HFFc6 (cell line): ENCODE results near the gene AP1G2. TPM values are rescaled to one million over a fixed set of nuclear protein-coding genes. Genes with fewer than 3 reads are reported as not detected.

Experiments
- DNase-seq: peaks from one replicate; pipeline ENCODE4 v3.0.0-alpha.2; 2018
- H3K27ac Mint-ChIP-seq: 2 replicates; pipeline ENCODE4 v1.8.0; 2020; ENCODE audit warnings: mild to moderate bottlenecking, mixed read lengths
- H3K27me3 Mint-ChIP-seq: 2 replicates; pipeline ENCODE4 v1.8.0; 2021; ENCODE audit warnings: mild to moderate bottlenecking, moderate library complexity, mixed read lengths; ENCODE audit not compliant: insufficient read depth
- H3K36me3 Mint-ChIP-seq: 2 replicates; pipeline ENCODE4 v1.8.0; 2021; ENCODE audit warnings: low read depth, mixed read lengths
- H3K4me1 Mint-ChIP-seq: 2 replicates; pipeline ENCODE4 v1.8.0; 2020; ENCODE audit warnings: low read depth, mixed read lengths
- H3K4me3 Mint-ChIP-seq: 2 replicates; pipeline ENCODE4 v1.8.0; 2020; ENCODE audit warnings: mild to moderate bottlenecking, moderate library complexity, mixed read lengths
- H3K9me3 Mint-ChIP-seq: 2 replicates; pipeline ENCODE4 v1.8.0; 2020; ENCODE audit warnings: mild to moderate bottlenecking, mixed read lengths
- total RNA-seq, 6 experiments: library from RNA; stranded (reverse); fragmentation: NEBNext Ultra II Directional; extraction: Animal tissue kit (Norgen Biotek cat#: 25700); gene quantifications; 2 replicates in 1 of 6; 3 replicates in 5 of 6; pipeline ENCODE4 v1.2.3, GENCODE V29; 2021
- TF ChIP-seq, protein P1 (sequence below): fragments of 200-600 bp; sonication (generic); IDR thresholded peaks from 2 replicates; pipeline ENCODE4 v1.5.0; 2021; ENCODE audit warnings: antibody characterized with exemption, mild to moderate bottlenecking

AP1G2 gene
- total RNA-seq, 6 experiments from 2014 or later: 1.6 to 8.3 (median 2.2) TPM

DNA sequence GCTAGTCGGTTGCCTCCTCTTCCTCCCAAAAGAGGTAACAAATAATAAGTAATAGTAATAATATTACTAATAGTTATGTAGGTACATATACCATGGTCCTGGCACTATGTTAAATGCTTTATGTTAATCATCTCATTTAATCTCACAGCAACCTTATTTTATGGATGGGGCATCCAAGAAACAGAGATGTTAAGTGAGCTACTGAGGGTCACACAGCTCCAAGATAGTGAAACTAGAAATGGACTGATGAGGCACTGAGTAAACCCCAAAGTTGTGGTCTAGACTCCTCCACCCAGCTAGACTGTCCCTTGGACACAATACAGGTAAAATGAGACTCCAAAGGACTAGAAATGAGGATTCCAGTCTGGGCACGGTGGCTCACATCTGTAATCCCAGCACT is 31.1 kb downstream of the AP1G2 start:
- TF ChIP-seq, protein P1, sequence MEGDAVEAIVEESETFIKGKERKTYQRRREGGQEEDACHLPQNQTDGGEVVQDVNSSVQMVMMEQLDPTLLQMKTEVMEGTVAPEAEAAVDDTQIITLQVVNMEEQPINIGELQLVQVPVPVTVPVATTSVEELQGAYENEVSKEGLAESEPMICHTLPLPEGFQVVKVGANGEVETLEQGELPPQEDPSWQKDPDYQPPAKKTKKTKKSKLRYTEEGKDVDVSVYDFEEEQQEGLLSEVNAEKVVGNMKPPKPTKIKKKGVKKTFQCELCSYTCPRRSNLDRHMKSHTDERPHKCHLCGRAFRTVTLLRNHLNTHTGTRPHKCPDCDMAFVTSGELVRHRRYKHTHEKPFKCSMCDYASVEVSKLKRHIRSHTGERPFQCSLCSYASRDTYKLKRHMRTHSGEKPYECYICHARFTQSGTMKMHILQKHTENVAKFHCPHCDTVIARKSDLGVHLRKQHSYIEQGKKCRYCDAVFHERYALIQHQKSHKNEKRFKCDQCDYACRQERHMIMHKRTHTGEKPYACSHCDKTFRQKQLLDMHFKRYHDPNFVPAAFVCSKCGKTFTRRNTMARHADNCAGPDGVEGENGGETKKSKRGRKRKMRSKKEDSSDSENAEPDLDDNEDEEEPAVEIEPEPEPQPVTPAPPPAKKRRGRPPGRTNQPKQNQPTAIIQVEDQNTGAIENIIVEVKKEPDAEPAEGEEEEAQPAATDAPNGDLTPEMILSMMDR: no peak
- no peak for DNase-seq
- H3K36me3 Mint-ChIP-seq: no peaks in the 10 kb centered on the region
- peaks cover 16% of the 10 kb centered on the region for H3K27me3 Mint-ChIP-seq
- peaks cover 20% of the 10 kb centered on the region for H3K4me1 Mint-ChIP-seq
- no peak overlapping the region for H3K27ac Mint-ChIP-seq
- H3K4me3 Mint-ChIP-seq: no peak overlapping the region
- no peaks in the 10 kb centered on the region for H3K9me3 Mint-ChIP-seq

DNA sequence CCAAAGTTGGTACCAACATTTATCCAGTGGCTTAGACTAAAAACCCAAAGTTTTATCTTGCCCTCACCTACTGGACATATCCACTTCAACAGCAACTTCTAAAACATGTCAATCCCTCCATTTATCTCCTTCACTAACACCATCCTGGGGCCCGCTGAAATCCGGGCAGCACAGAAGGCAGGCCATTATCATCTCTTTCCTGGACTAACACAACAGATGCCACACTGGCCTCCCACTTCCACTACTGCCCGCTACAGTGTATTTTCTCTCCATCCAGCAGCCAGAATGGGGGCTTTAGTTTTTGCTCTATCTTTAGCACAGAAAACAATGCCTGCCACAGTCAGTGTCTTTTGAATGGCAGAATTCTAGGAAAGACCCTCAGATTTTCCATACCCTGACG is 31.6 kb downstream of the AP1G2 start:
- peaks cover 16% of the 10 kb centered on the region for H3K27me3 Mint-ChIP-seq
- no peak overlapping the region for H3K4me3 Mint-ChIP-seq
- no peaks in the 10 kb centered on the region for H3K9me3 Mint-ChIP-seq
- H3K27ac Mint-ChIP-seq: no peak overlapping the region
- TF ChIP-seq, protein P1: no peak
- H3K4me1 Mint-ChIP-seq: peaks cover 20% of the 10 kb centered on the region
- H3K36me3 Mint-ChIP-seq: no peaks in the 10 kb centered on the region
- DNase-seq: no peak

DNA sequence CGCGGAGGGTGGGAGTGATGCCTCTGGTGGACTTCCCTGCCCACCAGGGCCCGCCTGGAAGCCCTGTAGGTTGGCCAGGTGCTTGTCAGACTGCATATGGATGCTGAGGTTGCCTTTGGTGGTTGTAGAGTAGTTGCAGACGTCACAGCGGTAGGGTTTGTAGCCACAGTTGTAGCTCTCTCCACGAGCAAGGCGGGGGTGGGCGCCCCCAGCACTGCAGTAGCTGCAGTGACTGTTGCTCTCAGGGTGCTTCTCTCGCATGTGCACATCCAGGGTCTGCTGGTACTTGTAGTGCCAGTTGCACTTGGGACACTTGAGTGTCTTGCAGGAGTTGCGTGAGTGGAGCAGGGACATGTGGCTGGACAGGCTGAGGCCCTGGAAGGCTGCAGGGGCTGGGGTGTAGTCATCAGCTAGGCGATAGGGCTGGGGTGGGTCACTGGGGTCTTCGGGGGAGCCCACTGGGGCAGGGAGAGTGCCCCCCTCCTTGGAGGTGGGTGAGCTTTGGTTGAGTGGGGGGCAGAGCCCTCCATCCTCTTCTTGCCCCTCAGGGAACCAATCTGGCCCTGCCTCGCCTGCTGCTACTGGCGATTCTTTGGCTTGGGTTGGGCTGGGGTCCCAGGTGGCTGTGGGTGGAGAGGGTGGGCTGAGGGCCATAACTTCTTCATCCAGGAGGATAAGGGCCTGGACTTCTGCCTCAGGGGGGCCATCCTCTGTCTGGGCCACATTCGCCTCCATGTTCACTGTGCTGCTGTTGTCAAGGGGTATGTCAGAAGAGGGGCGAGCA is 33.7 kb downstream of the AP1G2 start:
- no peak overlapping the region for H3K27ac Mint-ChIP-seq
- H3K4me1 Mint-ChIP-seq: peaks cover 11% of the 10 kb centered on the region
- H3K9me3 Mint-ChIP-seq: no peaks in the 10 kb centered on the region
- H3K27me3 Mint-ChIP-seq: peaks cover 23% of the 10 kb centered on the region
- no peaks in the 10 kb centered on the region for H3K36me3 Mint-ChIP-seq
- DNase-seq: no peak
- H3K4me3 Mint-ChIP-seq: no peak overlapping the region
- TF ChIP-seq, protein P1: no peak

DNA sequence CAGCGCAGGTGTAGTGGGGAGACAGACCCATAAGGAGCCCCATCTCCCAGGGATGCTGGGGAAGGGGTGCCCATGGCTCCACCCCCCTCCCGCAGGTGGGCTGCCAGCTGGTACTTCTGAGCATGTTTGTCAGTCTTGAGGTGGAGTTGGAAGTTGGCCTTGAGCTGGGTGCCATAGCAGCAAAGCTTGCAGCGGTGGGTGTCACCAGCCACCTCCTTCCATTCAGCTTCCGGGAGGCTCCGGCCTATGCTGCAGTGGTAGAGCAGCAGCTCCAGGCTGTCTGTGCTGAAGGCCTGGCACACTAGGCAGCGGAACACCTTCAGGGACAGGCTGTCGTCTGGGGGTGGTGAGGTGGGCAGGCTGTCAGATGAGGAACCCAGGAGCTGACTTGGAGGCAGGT is 34.9 kb downstream of the AP1G2 start:
- Mint-ChIP-seq H3K27me3 (peaks cover 23% of the 10 kb centered on the region), H3K9me3 (no peaks in the 10 kb centered on the region), H3K4me3 (no peak overlapping the region), H3K27ac (no peak overlapping the region), H3K36me3 (no peaks in the 10 kb centered on the region), H3K4me1 (no peaks in the 10 kb centered on the region; the same call in 1 of the 2 replicates)
- TF ChIP-seq, protein P1: no peak
- DNase-seq: no peak

DNA sequence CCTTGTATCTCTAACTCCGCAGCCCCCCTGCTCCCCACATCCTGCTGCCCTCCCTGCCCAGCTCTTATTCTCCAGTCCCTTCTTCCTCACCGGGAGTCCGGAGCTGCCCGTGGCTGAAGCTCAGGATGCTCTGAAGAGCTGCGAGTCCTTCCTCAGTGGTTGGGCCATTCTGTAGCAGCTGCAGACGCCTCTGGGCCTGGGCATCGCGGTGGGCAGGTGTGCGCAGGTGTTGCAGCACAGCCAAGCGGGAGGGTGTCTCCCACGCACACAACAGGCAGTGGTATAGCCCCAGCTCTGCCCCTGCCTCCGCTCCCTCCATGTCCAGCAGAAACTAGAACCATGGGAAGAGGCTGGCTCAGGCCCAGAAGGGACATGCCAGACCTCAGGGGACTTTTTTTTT is 36.2 kb downstream of the AP1G2 start:
- no peak overlapping the region for H3K4me3 Mint-ChIP-seq
- no peaks in the 10 kb centered on the region for H3K9me3 Mint-ChIP-seq
- H3K36me3 Mint-ChIP-seq: no peaks in the 10 kb centered on the region
- DNase-seq: no peak
- H3K4me1 Mint-ChIP-seq: no peaks in the 10 kb centered on the region
- H3K27ac Mint-ChIP-seq: no peak overlapping the region
- H3K27me3 Mint-ChIP-seq: peaks cover 23% of the 10 kb centered on the region
- TF ChIP-seq, protein P1: no peak
